Keratinocyte (primary cell): ENCODE measurements around the gene INTS14. TPM values are rescaled to one million over a fixed set of nuclear protein-coding genes. Genes with fewer than 3 reads are reported as not detected.

Experiments
- DNase-seq: peaks from one replicate; pipeline ENCODE4 v3.0.0-alpha.2; 2011; ENCODE audit warnings: low read depth, missing footprints, low spot score
- FAIRE-seq: peaks from 2 replicates; lab custom pipeline; 2011; peaks lifted over from hg19 to GRCh38; lab: Jason Lieb, UNC
- H2AFZ ChIP-seq: 2 replicates; pipeline ENCODE4 v1.6.0; 2012; ENCODE audit warnings: low read length, control low read depth, inconsistent platforms; ENCODE audit not compliant: control insufficient read depth
- H3K27ac ChIP-seq: 2 replicates; pipeline ENCODE4 v1.5.1; 2011; ENCODE audit warnings: low read length; ENCODE audit not compliant: control insufficient read depth, insufficient read depth
- H3K27me3 ChIP-seq: 3 replicates; pipeline ENCODE4 v1.6.0; 2011; ENCODE audit warnings: low read length; ENCODE audit not compliant: control insufficient read depth, insufficient read depth; ENCODE audit errors: extremely low read depth
- H3K36me3 ChIP-seq, 2 experiments: 2 replicates in 1 of 2; 3 replicates in 1 of 2; pipeline ENCODE4 v1.5.1; 2011; ENCODE audit warnings: low read length in 2 of 2, mild to moderate bottlenecking in 1 of 2; ENCODE audit not compliant: control insufficient read depth in 2 of 2, insufficient read depth in 2 of 2; ENCODE audit errors: extremely low read depth in 1 of 2
- H3K4me1 ChIP-seq: 3 replicates; pipeline ENCODE4 v1.5.1; 2011; ENCODE audit warnings: low read length; ENCODE audit not compliant: control insufficient read depth, insufficient read depth; ENCODE audit errors: extremely low read depth
- H3K4me2 ChIP-seq: 3 replicates; pipeline ENCODE4 v1.6.0; 2011; ENCODE audit warnings: low read depth, low read length; ENCODE audit not compliant: control insufficient read depth, insufficient read depth; ENCODE audit errors: extremely low read depth
- H3K4me3 ChIP-seq, 3 experiments: fragments of 200-600 bp in 1 of 3; sonication (generic) in 1 of 3; 2 replicates in 2 of 3; 3 replicates in 1 of 3; pipeline ENCODE4 v1.5.1; 2011 to 2016; ENCODE audit warnings: low read length in 3 of 3, mild to moderate bottlenecking in 3 of 3, control low read depth in 2 of 3, inconsistent platforms in 1 of 3, low read depth in 1 of 3, mixed read lengths in 1 of 3, mixed run types in 1 of 3, moderate library complexity in 1 of 3; ENCODE audit not compliant: control insufficient read depth in 2 of 3, insufficient read depth in 2 of 3; ENCODE audit errors: extremely low read depth in 1 of 3
- H3K79me2 ChIP-seq: 2 replicates; pipeline ENCODE4 v1.6.0; 2012; ENCODE audit warnings: low read length; ENCODE audit not compliant: control insufficient read depth, insufficient read depth
- H3K9ac ChIP-seq: 3 replicates; pipeline ENCODE4 v1.6.0; 2011; ENCODE audit warnings: low read length; ENCODE audit not compliant: control insufficient read depth, insufficient read depth; ENCODE audit errors: extremely low read depth
- H3K9me1 ChIP-seq: 3 replicates; pipeline ENCODE4 v1.6.0; 2011; ENCODE audit warnings: low read length; ENCODE audit not compliant: control insufficient read depth, insufficient read depth; ENCODE audit errors: extremely low read depth
- H3K9me3 ChIP-seq: 2 replicates; pipeline ENCODE4 v1.5.1; 2012; ENCODE audit warnings: low read depth, low read length; ENCODE audit not compliant: control insufficient read depth
- H4K20me1 ChIP-seq: 3 replicates; pipeline ENCODE4 v1.6.0; 2011; ENCODE audit warnings: low read length; ENCODE audit not compliant: control insufficient read depth, insufficient read depth; ENCODE audit errors: extremely low read depth
- EZH2 ChIP-seq: IDR thresholded peaks from one replicate; pipeline ENCODE4 v1.6.1; 2012; ENCODE audit warnings: inconsistent platforms, mild to moderate bottlenecking, low read length, moderate library complexity
- dilution Hi-C: fragments of 300-500 bp; cut with MboI; formaldehyde crosslinking; loops from one replicate; pipeline ENCODE4 v1.7.0; 2020; ENCODE audit warnings: low sequenced_read_pairs; ENCODE audit not compliant: extremely low pct_ligation_motif_present
- polyA plus RNA-seq, 5 experiments: library from polyadenylated mRNA; depleted of rRNA in 3 of 5; stranded (reverse) in 3 of 5; stranded (forward) in 1 of 5; unstranded in 1 of 5; fragments of >200 nt; gene quantifications; 1 replicate in 1 of 5; 2 replicates in 3 of 5; 3 replicates in 1 of 5; pipeline versions ENCODE4 v1.2.1 to v1.2.3, GENCODE V29; 2011 to 2012; ENCODE audit warnings: missing spikeins in 2 of 5, low read depth in 1 of 5, low replicate concordance in 1 of 5
- TF ChIP-seq, protein P1 (sequence below), 3 experiments: IDR thresholded peaks in 1 of 3; conservative IDR thresholded peaks in 1 of 3; optimal IDR thresholded peaks in 1 of 3; 2 replicates in 2 of 3; 3 replicates in 1 of 3; pipeline versions ENCODE3 to v1.5.1; 2011; ENCODE audit warnings: low read length in 3 of 3, mild to moderate bottlenecking in 3 of 3, moderate library complexity in 2 of 3, control low read depth in 1 of 3, inconsistent platforms in 1 of 3; ENCODE audit not compliant: insufficient read depth in 2 of 3; ENCODE audit errors: extremely low read depth in 1 of 3

The INTS14 gene
- polyA plus RNA-seq, 1 donor (not counting 4 experiments of a cell fraction or from before 2014, with no cell fraction given) = 51.0 TPM

DNA sequence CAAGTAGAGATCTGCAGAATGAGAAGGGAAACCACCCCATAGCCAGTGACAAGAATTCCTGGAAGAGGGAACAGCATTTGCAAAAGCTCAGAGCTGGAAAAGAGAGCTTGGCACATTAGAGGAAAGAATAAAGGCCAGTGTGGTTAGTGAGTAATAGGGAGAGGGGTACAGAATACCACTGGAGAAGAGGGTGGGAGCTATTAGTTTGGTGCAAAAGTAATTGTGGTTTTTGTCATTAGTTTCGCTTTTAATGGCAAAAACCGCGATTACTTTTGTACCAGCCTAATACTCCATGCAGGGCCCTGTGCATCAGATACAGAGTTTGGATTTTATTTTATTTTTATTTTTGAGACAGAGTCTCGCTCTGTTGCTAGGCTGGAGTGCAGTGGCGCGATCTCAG, 20.6 kb upstream of the INTS14 start:
- Histone ChIP-seq H3K9me3 (no peaks in the 10 kb centered on the region), H3K27me3 (no peaks in the 10 kb centered on the region), H2AFZ (no peak overlapping the region), H3K36me3 (no peaks in the 10 kb centered on the region), H3K4me3 (no peak overlapping the region), H3K27ac (no peak overlapping the region), H3K4me1 (peaks cover 4% of the 10 kb centered on the region), H3K9me1 (no peaks in the 10 kb centered on the region), H3K9ac (no peak overlapping the region), H4K20me1 (no peaks in the 10 kb centered on the region), H3K79me2 (no peaks in the 10 kb centered on the region), H3K4me2 (no peak overlapping the region)
- dilution Hi-C loops = no loop called here
- TF ChIP-seq, protein P1, sequence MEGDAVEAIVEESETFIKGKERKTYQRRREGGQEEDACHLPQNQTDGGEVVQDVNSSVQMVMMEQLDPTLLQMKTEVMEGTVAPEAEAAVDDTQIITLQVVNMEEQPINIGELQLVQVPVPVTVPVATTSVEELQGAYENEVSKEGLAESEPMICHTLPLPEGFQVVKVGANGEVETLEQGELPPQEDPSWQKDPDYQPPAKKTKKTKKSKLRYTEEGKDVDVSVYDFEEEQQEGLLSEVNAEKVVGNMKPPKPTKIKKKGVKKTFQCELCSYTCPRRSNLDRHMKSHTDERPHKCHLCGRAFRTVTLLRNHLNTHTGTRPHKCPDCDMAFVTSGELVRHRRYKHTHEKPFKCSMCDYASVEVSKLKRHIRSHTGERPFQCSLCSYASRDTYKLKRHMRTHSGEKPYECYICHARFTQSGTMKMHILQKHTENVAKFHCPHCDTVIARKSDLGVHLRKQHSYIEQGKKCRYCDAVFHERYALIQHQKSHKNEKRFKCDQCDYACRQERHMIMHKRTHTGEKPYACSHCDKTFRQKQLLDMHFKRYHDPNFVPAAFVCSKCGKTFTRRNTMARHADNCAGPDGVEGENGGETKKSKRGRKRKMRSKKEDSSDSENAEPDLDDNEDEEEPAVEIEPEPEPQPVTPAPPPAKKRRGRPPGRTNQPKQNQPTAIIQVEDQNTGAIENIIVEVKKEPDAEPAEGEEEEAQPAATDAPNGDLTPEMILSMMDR (optimal IDR thresholded peaks at IDR 0.05 in 1 of 3, IDR thresholded peaks at IDR 0.05 in 1 of 3, conservative IDR thresholded peaks at IDR 0.05 in 1 of 3; ENCODE audit: extremely low read depth in 1 of 3, insufficient read depth in 2 of 3, low read length in 3 of 3) = no peak
- no peak for TF ChIP-seq EZH2
- FAIRE-seq = no peak
- DNase-seq = no peak

DNA sequence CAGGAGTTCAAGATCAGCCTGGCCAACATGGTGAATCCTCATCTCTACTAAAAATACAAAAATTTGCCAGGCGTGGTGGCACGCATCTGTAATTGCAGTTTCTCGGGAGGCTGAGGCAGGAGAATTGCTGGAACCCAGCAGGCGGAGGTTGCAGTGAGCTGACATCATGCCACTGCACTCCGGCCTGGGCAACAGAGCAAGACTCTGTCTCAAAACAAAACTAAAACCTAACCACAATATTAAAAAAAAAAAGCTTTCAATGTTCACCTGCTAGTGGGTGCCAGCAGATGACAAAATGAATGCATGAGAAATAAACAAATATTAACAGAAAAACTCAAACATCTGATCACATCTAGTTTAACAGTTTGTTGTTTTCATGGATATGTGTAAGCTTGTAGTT, 19.8 kb upstream of the INTS14 start:
- Histone ChIP-seq H3K27me3 (no peaks in the 10 kb centered on the region), H3K4me3 (no peak overlapping the region), H3K4me2 (no peak overlapping the region), H2AFZ (no peak overlapping the region), H3K9me1 (no peaks in the 10 kb centered on the region), H3K79me2 (no peaks in the 10 kb centered on the region), H3K36me3 (no peaks in the 10 kb centered on the region), H3K9me3 (no peaks in the 10 kb centered on the region), H4K20me1 (no peaks in the 10 kb centered on the region), H3K27ac (no peak overlapping the region), H3K4me1 (peaks cover 4% of the 10 kb centered on the region), H3K9ac (no peak overlapping the region)
- FAIRE-seq (no peak), DNase-seq (no peak)
- dilution Hi-C loops = no loop called here
- TF ChIP-seq EZH2 = no peak
- TF ChIP-seq, protein P1 (optimal IDR thresholded peaks at IDR 0.05 in 1 of 3, IDR thresholded peaks at IDR 0.05 in 1 of 3, conservative IDR thresholded peaks at IDR 0.05 in 1 of 3; ENCODE audit: extremely low read depth in 1 of 3, insufficient read depth in 2 of 3, low read length in 3 of 3) = no peak
